ENCODE results near the gene FRMD4B.

DNA sequence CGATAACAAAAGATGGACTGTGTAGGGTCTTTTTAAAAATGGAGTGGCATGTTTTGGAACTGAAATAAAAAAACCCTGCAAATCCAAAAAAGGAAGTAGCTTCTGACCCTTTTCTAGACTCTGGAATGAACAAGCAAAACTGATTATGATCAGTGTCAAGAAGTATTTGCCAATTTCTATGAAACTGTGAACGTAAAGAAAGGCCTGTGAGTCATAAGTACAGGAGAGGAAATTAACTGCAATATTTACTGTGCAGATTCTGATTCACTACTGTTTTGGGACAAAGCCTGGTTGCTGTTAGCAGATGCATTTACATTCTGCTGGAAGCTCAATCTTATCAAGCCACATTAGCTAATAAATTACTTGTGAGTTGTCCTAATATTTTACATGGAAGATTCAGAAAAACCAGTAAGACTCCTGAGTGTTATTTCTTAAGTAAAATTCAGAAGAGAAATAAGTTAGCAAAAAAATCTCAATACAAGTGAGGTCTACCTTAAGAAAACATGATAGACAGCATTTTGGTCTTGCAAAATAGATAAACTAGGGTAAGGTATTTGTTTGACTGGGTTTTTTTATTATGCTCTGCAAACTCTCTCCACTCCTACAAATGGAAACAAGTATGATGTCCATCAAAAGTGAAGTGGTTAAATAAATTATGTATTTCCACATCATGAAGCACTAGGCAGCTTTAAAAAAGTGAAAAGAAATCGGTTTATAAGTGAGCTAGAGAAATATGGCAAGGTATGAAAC, 173.3 kb downstream of the FRMD4B start:
- TF ChIP-seq POLR2A (IDR thresholded peaks at IDR 0.05; ENCODE audit: low read length) (no peak), GATA1 (IDR thresholded peaks at IDR 0.05; ENCODE audit: low read depth, low read length) (no peak)

Data from erythroblast (primary cell).